Suprapubic skin (tissue), 4 donors: ENCODE results near the gene MTMR6.

Experiments
- EP300 ChIP-seq: sonication (generic); formaldehyde crosslinking; IDR thresholded peaks from one replicate; pipeline ENCODE4 v1.6.1; 2017; ENCODE audit warnings: antibody characterized with exemption
- POLR2A ChIP-seq, 2 donors: fragments of 450-650 bp; IDR thresholded peaks; one replicate each; pipeline ENCODE4 v1.6.1; 2017; ENCODE audit warnings: antibody characterized with exemption in 2 of 2, mild to moderate bottlenecking in 2 of 2, moderate library complexity in 2 of 2
- POLR2AphosphoS5 ChIP-seq, 3 donors: sonication (generic); formaldehyde crosslinking; IDR thresholded peaks; one replicate each; pipeline ENCODE4 v1.6.1; 2017; ENCODE audit warnings: antibody characterized with exemption in 3 of 3
- TF ChIP-seq, protein P1 (sequence below), 2 donors: fragments of 200-600 bp in 1 of 2; fragments of 450-650 bp in 1 of 2; sonication (generic) in 1 of 2; IDR thresholded peaks; one replicate each; pipeline ENCODE4 v1.5.1; 2016 to 2019; ENCODE audit warnings: antibody characterized with exemption in 2 of 2, mild to moderate bottlenecking in 1 of 2, moderate library complexity in 1 of 2

DNA sequence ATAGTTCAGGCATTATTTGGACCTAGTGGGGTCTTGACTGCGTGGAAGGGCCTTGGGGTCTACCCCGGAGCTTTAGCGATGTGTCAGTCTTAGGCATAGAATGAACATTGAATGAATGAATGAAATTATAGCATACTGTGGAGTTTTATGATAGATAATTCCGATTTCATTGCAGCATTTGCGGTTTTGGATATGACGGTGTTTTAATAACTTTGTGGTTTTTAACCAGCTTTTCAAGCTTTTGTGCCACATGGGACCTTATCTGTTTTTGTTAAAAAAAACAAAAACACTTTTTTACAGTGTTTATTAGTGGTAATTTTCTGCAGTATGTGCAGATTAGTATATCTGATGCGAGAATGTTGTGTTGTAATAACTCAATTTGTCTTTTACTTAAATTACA, 14.8 kb upstream of the MTMR6 start:
- TF ChIP-seq POLR2A (IDR thresholded peaks at IDR 0.05), result no peak
- TF ChIP-seq, protein P1, sequence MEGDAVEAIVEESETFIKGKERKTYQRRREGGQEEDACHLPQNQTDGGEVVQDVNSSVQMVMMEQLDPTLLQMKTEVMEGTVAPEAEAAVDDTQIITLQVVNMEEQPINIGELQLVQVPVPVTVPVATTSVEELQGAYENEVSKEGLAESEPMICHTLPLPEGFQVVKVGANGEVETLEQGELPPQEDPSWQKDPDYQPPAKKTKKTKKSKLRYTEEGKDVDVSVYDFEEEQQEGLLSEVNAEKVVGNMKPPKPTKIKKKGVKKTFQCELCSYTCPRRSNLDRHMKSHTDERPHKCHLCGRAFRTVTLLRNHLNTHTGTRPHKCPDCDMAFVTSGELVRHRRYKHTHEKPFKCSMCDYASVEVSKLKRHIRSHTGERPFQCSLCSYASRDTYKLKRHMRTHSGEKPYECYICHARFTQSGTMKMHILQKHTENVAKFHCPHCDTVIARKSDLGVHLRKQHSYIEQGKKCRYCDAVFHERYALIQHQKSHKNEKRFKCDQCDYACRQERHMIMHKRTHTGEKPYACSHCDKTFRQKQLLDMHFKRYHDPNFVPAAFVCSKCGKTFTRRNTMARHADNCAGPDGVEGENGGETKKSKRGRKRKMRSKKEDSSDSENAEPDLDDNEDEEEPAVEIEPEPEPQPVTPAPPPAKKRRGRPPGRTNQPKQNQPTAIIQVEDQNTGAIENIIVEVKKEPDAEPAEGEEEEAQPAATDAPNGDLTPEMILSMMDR (IDR thresholded peaks at IDR 0.05), result no peak
- TF ChIP-seq POLR2AphosphoS5 (IDR thresholded peaks at IDR 0.05), result no peak
- no peak for TF ChIP-seq EP300
